ENCODE data around the gene SPATA20.
A peak's percentile ranks its signal among the peaks of the same experiment; 100 is the strongest.

Gene SPATA20

DNA sequence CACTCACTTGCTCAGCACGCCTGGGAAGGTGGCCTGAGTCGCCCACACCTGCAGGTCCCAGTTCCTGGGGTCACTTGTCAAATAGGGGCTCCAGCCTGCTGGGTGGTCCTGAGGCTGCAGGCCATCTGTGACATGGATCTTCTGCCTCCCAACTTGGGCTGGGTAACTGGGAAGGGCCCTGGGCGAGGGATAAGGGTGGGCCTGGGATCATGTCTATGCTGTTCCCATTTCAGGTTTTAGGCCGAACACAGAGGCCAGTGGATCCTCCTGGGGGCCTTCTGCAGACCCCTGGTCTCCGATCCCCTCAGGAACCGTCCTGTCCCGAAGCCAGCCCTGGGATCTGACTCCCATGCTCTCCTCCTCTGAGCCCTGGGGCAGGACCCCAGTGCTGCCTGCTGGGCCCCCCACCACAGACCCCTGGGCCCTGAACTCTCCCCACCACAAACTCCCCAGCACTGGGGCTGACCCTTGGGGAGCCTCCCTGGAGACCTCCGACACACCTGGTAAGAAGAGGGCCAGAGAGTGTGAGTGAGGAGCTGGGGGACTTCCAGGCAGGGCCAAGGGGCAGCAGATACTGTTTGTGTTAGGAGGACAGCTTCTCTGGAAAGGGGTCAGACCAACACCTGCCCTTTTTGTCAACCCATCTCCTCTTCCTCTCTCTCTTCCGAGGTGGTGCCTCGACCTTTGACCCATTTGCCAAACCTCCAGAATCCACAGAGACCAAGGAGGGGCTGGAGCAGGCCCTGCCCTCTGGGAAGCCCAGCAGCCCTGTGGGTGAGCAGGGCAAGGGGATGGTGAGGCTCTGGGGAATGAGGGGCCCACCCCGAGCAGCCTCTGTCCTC lies 6.2 kb upstream of the SPATA20 start:
- DNase-seq: no peak

DNA sequence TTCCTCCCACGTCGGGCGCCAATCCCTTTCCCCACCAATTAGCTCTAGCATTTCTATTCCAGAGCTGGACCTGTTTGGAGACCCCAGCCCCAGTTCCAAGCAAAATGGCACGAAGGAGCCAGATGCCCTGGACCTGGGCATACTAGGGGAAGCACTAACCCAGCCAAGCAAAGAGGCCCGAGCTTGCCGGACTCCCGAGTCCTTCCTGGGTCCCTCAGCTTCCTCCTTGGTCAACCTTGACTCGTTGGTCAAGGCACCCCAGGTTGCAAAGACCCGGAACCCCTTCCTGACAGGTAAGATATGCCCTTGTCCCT lies 5.6 kb upstream of the SPATA20 start:
- no peak for DNase-seq

DNA sequence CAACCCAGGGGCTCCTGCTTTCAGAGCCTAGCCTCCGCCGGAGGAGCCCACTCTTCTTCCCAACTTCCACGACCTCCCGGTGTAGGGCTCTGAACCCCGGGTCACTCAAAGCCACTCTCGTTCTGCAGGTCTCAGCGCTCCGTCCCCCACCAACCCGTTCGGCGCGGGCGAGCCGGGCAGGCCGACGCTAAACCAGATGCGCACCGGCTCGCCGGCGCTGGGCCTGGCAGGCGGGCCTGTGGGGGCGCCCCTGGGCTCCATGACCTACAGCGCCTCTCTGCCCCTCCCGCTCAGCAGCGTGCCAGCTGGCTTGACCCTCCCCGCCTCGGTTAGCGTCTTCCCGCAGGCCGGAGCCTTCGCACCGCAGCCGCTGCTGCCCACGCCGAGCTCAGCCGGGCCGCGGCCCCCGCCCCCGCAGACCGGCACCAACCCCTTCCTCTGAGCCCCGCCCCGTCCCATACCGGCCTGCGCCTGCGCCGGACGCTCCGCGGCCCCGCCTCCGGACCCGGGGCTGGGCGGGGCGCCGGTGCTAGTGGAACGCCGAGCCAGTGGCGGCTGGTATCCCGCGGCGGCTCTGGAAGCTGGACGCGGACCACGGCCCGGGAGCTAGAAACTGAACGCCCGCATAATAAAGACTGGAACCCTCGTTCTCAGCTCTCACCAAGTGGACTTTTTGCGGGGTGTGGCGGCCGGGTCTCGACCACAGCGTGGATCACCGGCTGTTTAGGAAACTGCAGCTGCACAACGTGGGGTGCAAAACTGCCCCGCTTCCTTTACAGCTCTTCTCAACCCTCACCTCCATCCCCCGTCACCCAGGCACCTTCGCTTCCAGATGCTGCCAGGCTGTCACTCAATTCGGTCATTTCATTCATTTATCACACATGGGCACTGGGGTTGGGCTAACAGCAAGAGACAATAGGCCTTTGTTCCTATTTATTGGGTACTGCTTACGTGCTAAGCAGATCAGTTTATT lies 5.0 kb upstream of the SPATA20 start:
- DNase-seq: peak; percentile 69

DNA sequence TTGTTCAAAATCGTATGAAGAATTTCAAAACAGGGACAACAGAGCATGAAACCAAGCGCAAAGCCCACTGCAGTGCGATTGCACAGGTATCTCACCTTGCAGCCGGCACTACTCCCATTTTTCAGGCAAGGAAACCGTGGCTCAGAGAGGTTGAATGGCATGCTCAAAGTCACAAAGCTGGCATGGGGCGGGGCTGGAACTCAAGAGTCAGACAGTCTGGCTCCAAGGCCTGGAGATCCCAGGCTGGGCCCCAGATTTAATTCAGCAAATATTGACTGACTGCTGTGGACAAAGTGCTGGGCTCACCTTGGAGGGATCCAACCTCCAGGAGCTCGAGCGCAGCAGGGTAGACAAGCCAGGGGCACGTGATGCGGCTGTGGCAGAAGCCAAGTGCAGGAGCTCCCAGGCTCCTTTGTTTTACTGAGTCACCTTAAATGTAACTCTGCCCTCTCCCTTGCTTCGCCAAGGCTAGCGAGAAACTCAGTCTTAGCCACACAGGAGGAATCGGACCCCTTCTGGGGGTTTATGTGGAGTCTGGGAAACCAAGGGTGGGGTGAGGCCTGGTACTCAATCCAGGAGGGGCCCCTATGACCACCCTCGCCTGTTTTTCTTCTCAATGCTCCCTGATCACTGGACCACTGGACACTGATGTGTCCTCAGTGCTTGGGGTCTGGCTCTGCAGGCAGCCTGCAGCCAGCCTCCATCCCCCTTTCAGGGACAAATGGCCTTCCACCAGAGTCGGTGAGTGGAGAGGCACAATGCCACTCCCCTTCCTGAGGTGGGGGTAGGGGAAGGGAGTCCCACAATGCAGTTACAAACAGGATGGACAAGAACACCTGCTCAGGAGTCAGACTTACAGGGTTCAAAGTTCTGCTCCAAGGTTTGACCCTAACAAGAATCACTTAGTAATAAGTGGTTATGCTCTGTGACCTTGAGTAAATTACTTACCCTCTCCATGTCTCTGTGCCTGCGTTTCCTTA lies 3.9 kb upstream of the SPATA20 start:
- no peak for DNase-seq

DNA sequence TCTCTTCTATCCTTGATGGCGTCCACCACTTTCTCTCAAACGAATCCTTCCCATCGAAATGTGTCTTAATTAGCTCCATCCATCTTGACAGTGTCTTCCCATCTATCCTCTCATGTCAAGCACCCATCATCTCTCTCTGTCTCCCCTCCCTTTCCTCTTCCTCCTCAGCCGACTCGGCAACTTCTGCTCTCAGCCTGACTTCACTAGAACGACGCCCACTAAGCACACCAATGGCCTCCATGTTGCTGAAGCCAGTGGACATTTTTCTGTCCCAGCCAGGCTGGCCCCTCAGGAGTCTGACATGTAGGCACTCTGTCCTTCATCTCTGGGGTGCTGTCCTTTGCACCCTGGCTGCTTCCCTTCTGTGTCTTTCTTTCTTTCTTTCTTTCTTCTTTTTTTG lies 2.5 kb upstream of the SPATA20 start:
- no peak for DNase-seq

DNA sequence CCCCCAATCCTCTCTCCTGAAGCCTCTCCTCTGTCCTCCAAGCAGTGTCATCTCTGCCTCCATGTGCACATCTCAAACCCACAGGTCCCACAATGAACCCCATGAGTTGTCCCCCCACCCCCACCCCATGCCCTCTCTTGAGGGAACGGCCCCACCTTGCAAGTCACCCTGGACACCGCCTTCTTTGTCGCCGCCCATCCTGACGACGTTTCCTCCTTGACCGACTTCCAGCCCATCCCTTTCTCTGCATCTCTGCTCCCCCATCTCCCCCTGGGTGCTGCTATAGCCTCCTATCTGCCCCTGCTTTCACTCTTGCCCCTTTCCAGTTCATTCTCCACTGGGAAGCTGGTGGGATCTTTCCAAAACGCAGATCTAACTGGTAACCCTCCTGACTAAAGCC lies 1.7 kb upstream of the SPATA20 start:
- no peak for DNase-seq

DNA sequence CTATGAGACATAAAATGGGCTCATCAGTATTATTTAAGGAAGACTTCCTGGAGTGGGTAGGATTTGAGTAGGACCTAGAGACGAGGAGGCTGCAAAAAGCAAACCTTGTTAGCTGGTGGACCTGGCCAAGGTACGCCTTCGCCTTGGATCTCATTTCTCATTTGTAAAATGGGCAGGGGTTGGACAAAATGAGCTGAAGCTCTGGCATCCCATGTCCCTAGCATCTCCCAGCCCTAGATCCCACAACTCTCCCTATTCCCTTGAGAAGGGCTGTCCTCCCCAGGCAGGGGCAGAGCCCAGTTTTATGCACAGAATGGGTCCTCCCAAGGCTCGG lies 306 bp upstream of the SPATA20 start:
- DNase-seq: no peak

DNA sequence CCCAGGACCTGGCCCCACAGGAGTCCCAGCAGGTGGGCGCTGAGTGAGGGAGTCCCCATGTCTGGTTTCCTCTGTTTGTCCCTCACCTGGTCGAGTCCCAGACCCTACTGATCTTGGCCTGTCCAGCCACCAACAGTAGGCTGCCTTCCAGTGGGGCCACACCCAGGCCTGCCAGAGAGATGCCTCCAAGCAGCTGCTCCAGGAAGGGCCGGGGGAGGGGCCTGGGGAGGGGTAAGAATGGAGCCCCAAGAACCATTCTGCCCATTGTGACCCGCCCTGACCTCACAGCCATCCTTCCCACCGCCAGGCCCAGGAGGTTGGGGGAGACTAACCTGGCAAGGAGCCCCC lies 736 bp downstream of the SPATA20 start:
- DNase-seq: no peak

DNA sequence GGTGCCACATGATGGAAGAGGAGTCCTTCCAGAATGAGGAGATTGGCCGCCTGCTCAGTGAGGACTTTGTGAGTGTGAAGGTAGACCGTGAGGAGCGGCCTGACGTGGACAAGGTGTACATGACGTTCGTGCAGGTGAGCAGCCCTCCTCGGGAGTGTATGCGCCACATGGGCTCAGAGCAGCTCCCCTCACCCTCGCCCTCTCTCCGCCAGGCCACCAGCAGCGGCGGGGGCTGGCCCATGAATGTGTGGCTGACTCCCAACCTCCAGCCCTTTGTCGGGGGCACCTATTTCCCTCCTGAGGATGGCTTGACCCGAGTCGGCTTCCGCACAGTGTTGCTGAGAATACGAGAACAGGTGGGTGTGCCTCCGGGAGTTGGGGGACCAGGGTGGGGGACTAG lies 1.9 kb downstream of the SPATA20 start:
- DNase-seq: no peak

DNA sequence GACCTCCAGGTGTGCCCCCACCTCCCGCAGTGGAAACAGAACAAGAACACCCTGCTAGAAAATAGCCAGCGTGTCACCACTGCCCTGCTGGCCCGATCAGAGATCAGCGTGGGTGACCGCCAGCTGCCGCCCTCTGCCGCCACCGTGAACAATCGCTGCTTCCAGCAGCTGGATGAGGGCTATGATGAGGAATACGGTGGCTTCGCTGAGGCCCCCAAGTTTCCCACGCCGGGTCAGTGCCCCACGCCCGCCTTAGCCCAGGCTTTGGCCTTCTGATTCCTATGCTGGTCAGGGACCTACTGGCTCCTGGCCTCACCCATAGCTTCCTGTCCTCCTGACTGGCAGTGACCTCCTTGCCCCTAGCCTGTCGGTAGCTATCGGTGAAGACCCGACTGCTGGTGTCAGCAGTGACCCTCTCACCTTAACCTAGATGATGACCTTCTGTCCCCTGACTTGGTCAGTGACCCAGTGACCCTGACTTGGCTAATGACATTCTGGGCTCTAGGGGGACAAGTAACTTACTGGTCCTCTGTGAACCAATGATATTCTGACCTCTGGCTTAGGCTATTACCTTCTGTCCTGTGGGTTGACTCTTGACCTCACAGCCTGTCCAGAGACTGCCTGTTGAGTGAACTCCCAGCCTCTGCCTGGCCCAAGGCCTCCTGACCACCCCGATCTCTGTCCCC lies 2.4 kb downstream of the SPATA20 start:
- DNase-seq: no peak

DNA sequence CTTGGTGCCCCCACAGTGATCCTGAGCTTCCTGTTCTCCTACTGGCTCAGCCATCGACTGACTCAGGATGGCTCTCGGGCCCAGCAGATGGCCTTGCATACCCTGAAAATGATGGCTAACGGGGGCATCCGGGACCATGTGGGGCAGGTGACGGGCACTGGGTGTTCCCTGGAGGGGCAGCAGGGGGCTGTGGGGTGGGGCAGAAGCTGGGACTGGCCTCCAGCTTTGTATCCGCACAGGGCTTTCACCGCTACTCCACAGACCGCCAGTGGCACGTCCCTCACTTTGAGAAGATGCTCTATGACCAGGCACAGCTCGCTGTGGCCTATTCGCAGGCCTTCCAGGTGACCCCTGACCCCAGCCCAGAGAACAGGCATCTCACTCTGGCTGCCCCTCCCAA lies 3.0 kb downstream of the SPATA20 start:
- no peak for DNase-seq

DNA sequence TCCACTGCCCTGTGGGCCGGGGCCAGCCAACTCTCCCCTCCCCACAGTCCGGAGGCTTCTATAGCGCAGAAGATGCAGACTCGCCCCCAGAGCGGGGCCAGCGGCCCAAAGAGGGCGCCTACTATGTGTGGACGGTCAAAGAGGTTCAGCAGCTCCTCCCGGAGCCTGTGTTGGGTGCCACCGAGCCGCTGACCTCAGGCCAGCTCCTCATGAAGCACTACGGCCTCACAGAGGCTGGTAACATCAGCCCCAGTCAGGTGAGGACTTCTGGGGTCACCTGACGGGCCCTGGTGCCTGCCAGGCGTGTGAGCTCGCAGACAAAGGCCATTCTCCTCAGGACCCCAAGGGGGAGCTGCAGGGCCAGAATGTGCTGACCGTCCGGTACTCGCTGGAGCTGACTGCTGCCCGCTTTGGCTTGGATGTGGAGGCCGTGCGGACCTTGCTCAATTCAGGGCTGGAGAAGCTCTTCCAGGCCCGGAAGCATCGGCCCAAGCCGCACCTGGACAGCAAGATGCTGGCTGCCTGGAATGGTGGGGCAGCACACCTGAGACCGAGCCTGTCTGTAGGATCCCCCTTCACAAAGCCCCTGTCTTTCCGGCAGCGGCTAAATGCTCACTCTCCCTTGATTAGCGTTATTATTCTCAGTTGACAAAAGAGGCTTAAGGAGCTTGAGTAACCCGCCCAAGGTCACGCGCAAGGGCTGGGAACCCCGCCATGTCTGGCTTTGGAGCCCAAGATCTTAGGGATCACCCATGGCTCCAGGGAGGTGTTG lies 3.9 kb downstream of the SPATA20 start:
- DNase-seq: no peak

DNA sequence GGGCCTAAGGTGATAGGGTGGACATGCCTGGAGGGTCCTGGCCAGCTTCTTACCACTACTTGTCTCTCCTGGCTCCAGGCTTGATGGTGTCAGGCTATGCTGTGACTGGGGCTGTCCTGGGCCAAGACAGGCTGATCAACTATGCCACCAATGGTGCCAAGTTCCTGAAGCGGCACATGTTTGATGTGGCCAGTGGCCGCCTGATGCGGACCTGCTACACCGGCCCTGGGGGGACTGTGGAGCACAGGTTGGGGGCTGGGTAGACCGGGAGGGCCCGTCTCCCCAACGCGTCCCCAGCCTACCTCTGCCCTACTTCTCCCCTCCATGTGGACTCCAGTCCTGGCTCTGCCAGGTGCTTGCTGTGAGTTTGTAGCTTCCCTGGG lies 4.5 kb downstream of the SPATA20 start:
- DNase-seq: no peak

DNA sequence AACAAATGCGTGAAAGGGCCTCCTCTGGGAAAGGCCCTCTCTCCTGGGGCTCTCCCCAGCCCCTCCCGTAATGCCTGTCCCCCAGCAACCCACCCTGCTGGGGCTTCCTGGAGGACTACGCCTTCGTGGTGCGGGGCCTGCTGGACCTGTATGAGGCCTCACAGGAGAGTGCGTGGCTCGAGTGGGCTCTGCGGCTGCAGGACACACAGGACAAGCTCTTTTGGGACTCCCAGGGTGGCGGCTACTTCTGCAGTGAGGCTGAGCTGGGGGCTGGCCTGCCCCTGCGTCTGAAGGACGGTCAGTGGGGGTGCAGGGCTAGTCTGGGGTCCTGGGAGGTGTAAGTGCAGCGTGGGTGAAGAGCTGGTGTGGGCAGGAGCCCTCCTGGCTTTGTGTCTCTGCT lies 4.9 kb downstream of the SPATA20 start:
- no peak for DNase-seq

DNA sequence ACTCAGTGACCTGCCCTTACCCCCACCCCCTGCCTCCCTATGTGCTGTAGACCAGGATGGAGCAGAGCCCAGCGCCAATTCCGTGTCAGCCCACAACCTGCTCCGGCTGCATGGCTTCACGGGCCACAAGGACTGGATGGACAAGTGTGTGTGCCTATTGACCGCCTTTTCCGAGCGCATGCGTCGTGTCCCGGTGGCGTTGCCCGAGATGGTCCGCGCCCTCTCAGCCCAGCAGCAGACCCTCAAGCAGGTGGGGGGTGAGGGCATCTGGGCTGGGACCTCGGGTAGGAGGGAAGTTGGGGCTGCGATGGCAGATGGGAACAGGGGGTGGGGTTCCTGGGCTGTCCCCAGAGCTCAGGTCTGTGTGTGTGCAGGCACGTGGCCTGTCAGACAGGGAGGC lies 7.2 kb downstream of the SPATA20 start:
- no peak for DNase-seq

DNA sequence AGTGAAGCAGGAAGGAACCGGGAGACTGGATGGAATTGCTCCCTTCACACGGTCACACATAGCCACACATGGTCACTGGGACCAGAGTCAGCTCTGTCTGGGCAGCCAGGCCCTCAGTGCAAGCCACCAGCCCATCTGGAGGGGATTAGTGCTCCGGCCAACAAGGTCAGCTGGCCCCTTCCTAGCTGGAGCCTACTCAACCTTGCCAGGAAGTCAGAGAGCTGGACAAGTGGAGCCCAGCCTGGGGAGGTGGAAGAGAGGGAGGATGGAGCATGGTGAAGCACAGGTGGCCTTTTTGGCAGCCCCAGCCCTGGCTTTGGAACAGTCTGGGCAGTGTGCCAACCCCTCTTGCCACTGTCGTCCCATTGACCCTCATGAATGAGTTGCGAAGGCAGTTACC lies 9.8 kb downstream of the SPATA20 start:
- no peak for DNase-seq

DNA sequence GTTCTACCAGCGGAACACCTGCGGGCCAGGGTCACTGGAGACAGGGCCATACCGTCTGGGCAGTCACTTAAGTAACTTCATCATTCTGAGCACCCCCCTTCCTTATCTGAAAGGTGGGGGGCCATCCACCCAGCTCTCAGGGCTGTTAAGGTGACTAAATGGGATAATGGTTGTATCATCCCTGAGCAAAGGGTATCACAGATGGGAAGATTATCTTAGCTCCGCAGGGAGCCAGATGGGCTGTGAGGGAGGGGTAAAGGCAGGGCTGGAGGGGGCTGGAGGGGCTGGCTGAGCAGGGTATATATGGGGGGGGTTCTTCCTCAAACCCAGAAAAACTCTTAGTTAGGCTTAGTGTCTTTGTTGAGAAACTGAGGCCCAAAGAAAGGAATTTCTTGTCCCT lies 10.7 kb downstream of the SPATA20 start:
- no peak for DNase-seq

DNA sequence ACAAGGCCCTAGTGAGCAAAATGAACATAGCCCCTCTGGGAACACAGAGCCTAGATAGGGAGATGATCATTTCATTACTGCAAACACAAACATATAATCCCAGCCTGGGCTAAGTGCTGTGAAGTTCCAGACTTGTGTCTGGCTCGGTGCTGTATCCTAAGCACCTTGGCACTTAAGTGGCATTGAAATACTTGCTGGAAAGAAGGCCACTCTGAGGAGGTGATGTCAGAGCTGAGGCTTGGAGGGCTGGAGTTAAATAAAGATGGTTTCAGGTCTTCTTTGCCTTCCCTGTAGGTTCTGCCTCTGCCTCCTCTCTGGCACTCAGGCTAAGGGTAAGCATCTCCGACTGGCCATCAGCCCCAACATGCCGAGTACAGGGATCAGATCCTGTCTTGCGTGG lies 11.1 kb downstream of the SPATA20 start:
- no peak for DNase-seq

DNA sequence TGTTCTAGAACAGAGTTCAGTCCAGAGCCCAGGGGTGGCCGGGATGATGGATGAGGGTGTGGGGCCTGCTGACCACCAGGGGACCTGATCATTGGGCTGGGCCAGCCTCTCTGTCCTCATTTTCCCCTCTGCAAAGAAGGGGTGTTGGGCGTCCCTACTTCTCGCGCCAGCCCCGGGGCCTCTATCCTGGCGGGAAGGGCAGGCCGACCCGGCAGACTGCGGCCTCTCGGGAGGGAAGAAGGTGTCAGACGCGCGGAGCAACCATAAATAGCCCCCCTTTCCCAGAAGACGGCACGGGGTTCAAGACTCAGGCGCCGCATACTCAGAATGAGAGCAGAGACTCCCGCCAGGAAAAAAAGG lies 11.6 kb downstream of the SPATA20 start:
- DNase-seq: no peak

DNA sequence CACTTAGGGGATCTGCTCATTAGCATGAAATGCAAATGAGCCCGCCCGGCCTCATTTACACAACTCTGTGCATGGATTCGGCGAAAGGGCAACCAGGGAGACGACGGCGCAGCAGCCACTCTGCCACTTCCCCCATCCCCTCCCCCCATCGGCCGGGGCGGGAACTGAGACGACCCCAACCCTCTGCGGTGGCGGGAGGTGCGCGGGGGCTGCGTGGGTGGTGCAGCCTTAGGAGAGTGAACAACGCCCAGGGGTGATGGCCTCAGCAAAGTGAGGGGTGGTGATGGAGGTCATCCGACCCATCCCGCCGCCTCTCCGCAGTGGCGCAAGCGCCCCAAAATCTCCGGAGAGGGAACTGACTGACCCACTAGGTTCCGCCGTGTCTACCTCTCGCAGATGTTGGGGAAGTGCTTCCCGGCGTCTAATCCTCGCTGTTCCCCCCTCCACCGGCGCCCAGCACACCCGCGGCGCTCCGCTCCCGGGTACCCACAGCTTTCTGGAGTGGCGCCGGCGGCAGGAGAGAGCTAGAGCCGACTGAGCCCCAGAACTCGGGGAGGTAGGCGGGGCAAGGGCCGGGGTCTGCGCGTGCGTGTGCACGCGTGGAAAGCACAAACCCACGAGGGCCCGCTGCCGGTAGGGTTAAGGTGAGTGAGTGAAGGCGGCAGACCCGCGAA lies 12.1 kb downstream of the SPATA20 start:
- no peak for DNase-seq

DNA sequence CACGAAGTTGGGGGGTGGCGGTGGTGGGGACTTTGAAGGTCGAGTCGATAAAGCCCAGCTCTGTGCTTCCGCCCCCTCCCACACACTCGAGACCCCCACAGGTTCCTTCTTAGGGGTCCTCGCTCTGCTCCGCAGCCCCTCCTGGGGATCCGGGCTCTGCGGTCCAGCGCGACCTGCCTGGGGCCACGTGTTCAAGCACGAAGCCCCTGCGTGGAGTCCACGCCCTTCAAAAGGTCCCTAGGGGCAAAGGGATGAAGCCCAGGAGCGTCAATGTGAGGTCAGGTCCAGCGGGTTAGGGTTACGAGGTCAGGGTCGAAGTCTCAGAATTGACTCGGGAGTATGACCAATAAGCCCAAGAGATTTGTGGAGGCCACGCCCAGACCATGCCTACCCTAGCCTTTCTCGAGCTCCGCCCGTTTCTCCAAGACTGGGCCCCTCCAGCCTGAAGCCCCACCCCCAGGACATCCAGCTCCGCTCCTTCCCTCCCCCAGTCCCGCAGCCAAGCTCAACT lies 12.8 kb downstream of the SPATA20 start:
- DNase-seq: no peak
